SK-N-SH treated with all-trans-retinoic acid at 6 μM for 48 hours (cell line): Measurements from ENCODE around the gene STIP1.

Source experiments
- ATAC-seq: fragments of 200-7000 bp; cut with Tn5 transposase; 3 replicates; pipeline ENCODE4 v1.9.1; 2020; ENCODE audit warnings: mild to moderate bottlenecking, moderate library complexity
- ARNTL ChIP-seq: fragments of 450-650 bp; formaldehyde crosslinking; IDR thresholded peaks from 2 replicates; pipeline ENCODE4 v1.5.0; 2020; ENCODE audit warnings: low read depth, mild to moderate bottlenecking, moderate library complexity, borderline replicate concordance
- BACH2 ChIP-seq: fragments of 250-450 bp; sonication (Bioruptor Pico); IDR thresholded peaks from 2 replicates; pipeline ENCODE4 v1.9.0; 2021; ENCODE audit warnings: mild to moderate bottlenecking, borderline replicate concordance
- ESRRG ChIP-seq: fragments of 250-450 bp; sonication (Bioruptor Pico); IDR thresholded peaks from 2 replicates; pipeline ENCODE4 v1.6.1; 2021; ENCODE audit warnings: mild to moderate bottlenecking
- ISL1 ChIP-seq: fragments of 250-450 bp; sonication (Bioruptor Pico); IDR thresholded peaks from 2 replicates; pipeline ENCODE4 v2.1.2; 2022; ENCODE audit warnings: mild to moderate bottlenecking, moderate library complexity
- OSR1 ChIP-seq: fragments of 250-450 bp; sonication (Bioruptor Pico); IDR thresholded peaks from 2 replicates; pipeline ENCODE4 v1.8.0; 2022; ENCODE audit warnings: moderate library complexity, mild to moderate bottlenecking, inconsistent platforms
- PATZ1 ChIP-seq: fragments of 250-450 bp; sonication (Bioruptor Pico); IDR thresholded peaks from 2 replicates; pipeline ENCODE4 v1.8.0; 2020; ENCODE audit warnings: mild to moderate bottlenecking, moderate library complexity, borderline replicate concordance
- POU6F1 ChIP-seq: fragments of 250-450 bp; sonication (Bioruptor Pico); IDR thresholded peaks from 2 replicates; pipeline ENCODE4 v1.8.0; 2021; ENCODE audit warnings: low read depth, mild to moderate bottlenecking, moderate library complexity, borderline replicate concordance
- PPARA ChIP-seq: fragments of 250-450 bp; sonication (Bioruptor Pico); IDR thresholded peaks from 2 replicates; pipeline ENCODE4 v1.5.0; 2020; ENCODE audit warnings: mild to moderate bottlenecking, borderline replicate concordance
- RARB ChIP-seq: fragments of 250-450 bp; sonication (Bioruptor Pico); IDR thresholded peaks from 2 replicates; pipeline ENCODE4 v1.8.0; 2021; ENCODE audit warnings: mild to moderate bottlenecking, moderate library complexity
- SNAI2 ChIP-seq: fragments of 250-450 bp; sonication (Bioruptor Pico); IDR thresholded peaks from 2 replicates; pipeline ENCODE4 v1.5.0; 2020; ENCODE audit warnings: mild to moderate bottlenecking, moderate library complexity
- ZC3H10 ChIP-seq: fragments of 250-450 bp; sonication (Bioruptor Pico); IDR thresholded peaks from 2 replicates; pipeline ENCODE4 v1.5.1; 2021; ENCODE audit warnings: mild to moderate bottlenecking, moderate library complexity
- ZFP30 ChIP-seq: fragments of 450-650 bp; formaldehyde crosslinking; IDR thresholded peaks from 2 replicates; pipeline ENCODE4 v1.5.0; 2022; ENCODE audit warnings: mild to moderate bottlenecking, moderate library complexity
- ZNF565 ChIP-seq: fragments of 450-650 bp; formaldehyde crosslinking; conservative IDR thresholded peaks from 2 replicates; pipeline ENCODE4 v1.5.0; 2020; ENCODE audit warnings: low read depth, mild to moderate bottlenecking, moderate library complexity
- TF ChIP-seq, protein P1 (sequence below): fragments of 250-450 bp; sonication (Bioruptor Pico); IDR thresholded peaks from 2 replicates; pipeline ENCODE4 v1.5.0; 2020; ENCODE audit warnings: mild to moderate bottlenecking, moderate library complexity
- TF ChIP-seq, protein P2 (sequence below): fragments of 250-450 bp; sonication (Bioruptor Pico); IDR thresholded peaks from 2 replicates; pipeline ENCODE4 v1.5.1; 2020; ENCODE audit warnings: low read depth, mild to moderate bottlenecking, moderate library complexity

Gene STIP1

DNA sequence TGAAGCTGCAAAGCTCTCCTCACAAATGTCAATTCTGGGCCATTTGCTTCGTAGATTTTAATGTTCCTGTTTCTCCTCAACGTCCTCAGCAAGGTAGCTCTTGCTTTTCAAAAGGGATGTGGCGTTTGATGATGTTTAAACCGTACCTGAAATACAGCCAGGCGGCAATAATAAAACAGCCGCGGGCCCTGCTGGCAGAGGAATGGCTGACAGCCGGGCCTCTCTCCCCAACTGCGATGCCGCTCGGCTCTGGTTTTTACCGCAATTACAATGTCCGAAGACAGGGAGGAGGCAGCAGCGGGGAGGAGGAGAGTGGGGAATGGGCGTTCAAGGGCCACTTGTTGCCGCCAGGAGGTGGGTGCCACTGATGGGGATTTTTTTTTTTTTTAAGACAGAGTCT is 47.6 kb upstream of the STIP1 start (continued):
- TF ChIP-seq POU6F1 (CRISPR knock-in tag) (no peak), ZC3H10 (CRISPR knock-in tag) (no peak), ARNTL (CRISPR knock-in tag) (no peak), PATZ1 (CRISPR knock-in tag) (no peak), ISL1 (CRISPR knock-in tag) (no peak), SNAI2 (CRISPR knock-in tag) (no peak)

GRCh38 chr11:64139049-64139448 is 46.9 kb upstream of the STIP1 start:
- TF ChIP-seq, protein P1, sequence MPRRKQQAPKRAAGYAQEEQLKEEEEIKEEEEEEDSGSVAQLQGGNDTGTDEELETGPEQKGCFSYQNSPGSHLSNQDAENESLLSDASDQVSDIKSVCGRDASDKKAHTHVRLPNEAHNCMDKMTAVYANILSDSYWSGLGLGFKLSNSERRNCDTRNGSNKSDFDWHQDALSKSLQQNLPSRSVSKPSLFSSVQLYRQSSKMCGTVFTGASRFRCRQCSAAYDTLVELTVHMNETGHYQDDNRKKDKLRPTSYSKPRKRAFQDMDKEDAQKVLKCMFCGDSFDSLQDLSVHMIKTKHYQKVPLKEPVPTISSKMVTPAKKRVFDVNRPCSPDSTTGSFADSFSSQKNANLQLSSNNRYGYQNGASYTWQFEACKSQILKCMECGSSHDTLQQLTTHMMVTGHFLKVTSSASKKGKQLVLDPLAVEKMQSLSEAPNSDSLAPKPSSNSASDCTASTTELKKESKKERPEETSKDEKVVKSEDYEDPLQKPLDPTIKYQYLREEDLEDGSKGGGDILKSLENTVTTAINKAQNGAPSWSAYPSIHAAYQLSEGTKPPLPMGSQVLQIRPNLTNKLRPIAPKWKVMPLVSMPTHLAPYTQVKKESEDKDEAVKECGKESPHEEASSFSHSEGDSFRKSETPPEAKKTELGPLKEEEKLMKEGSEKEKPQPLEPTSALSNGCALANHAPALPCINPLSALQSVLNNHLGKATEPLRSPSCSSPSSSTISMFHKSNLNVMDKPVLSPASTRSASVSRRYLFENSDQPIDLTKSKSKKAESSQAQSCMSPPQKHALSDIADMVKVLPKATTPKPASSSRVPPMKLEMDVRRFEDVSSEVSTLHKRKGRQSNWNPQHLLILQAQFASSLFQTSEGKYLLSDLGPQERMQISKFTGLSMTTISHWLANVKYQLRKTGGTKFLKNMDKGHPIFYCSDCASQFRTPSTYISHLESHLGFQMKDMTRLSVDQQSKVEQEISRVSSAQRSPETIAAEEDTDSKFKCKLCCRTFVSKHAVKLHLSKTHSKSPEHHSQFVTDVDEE (CRISPR knock-in tag) = no peak
- no peak for TF ChIP-seq OSR1 (CRISPR knock-in tag)
- TF ChIP-seq ARNTL (CRISPR knock-in tag) = no peak
- no peak for TF ChIP-seq PPARA (CRISPR knock-in tag)
- TF ChIP-seq ZC3H10 (CRISPR knock-in tag) = no peak
- TF ChIP-seq, protein P2, sequence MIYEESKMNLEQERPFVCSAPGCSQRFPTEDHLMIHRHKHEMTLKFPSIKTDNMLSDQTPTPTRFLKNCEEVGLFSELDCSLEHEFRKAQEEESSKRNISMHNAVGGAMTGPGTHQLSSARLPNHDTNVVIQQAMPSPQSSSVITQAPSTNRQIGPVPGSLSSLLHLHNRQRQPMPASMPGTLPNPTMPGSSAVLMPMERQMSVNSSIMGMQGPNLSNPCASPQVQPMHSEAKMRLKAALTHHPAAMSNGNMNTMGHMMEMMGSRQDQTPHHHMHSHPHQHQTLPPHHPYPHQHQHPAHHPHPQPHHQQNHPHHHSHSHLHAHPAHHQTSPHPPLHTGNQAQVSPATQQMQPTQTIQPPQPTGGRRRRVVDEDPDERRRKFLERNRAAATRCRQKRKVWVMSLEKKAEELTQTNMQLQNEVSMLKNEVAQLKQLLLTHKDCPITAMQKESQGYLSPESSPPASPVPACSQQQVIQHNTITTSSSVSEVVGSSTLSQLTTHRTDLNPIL (CRISPR knock-in tag) = no peak
- no peak for TF ChIP-seq ZFP30 (CRISPR knock-in tag)
- no peak for TF ChIP-seq BACH2 (CRISPR knock-in tag)
- no peak for TF ChIP-seq ZNF565 (CRISPR knock-in tag)
- TF ChIP-seq RARB (CRISPR knock-in tag) = no peak
- no peak for ATAC-seq

DNA sequence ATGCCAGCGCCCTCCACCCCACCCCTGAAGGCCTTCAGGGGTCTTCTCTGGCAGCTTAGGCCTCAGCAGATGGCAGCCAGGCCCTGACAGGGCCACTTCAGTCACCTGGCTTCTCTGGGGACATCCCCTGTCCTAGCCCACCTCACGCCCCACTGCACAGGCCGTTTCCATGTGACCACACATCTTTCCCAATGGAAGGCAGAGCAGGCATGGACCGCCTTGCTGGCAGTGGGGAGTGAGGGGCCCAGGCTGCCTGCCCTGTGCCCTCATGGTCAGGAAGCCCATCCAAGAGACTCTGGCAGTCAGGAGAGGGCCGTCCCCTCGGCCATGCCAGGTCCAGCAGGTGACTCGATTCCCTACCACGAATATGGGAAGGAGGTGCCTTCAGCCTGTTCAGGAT is 45.9 kb upstream of the STIP1 start:
- no peak for TF ChIP-seq OSR1 (CRISPR knock-in tag)
- TF ChIP-seq, protein P1 (CRISPR knock-in tag) = no peak
- no peak for ATAC-seq

DNA sequence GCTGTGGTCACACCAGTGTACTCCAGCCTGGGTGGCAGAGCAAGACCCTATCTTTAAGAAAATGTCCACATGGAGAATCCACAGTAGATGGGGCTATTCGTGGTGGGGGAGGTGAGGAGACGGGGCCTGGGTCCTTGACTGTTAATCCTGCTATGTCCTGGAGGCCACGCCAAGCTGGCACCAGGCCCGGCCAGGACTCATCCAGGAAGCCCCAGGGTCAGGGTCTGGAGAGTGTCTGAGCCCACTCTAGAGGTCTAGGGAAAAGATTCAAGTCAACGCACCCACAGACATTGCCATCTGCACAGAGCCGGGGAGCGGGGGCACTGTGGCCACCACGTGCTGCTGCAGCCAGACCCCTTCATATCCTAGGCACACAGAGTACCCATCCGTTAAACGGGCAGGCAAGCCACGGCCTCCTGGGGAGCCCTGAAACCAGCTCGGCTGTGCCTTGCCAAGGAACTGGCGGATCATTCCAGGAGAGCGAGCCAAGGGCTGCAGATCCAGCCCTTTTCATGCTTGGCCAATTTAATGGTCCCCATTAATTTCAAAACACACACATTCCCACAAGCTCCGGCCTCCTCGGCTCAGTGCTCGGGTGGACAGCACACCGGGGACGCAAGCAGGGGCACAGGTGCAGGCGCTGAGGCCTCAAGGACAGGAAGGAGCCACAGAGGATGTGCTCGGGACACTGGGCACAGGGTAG is 44.7 kb upstream of the STIP1 start:
- no peak for TF ChIP-seq ZNF565 (CRISPR knock-in tag)
- no peak for TF ChIP-seq SNAI2 (CRISPR knock-in tag)
- TF ChIP-seq PPARA (CRISPR knock-in tag) = no peak
- TF ChIP-seq ZC3H10 (CRISPR knock-in tag) = no peak
- TF ChIP-seq ESRRG (CRISPR knock-in tag) = no peak
- no peak for ATAC-seq
